ENCODE measurements around the gene SMCR8. TPM values are rescaled to one million over a fixed set of nuclear protein-coding genes. Genes with fewer than 3 reads are reported as not detected.

The SMCR8 gene
- total RNA-seq, result 30.1 TPM
- long read RNA-seq, partial matches to known transcripts, result 1 of 5 reads
- long read RNA-seq, other reads (novel, unspliced or antisense), result 4 of 5 reads

GRCh38 chr17:18314731-18315561 lies at the start of gene SMCR8, which contains the start of gene TOP3A:
TSS of gene SMCR8 (plus strand) at chr17:18315293. CDS start at chr17:18315790, 497 bp downstream.
TSS of gene TOP3A (minus strand) at chr17:18314994. CDS start at chr17:18314778, 216 bp downstream.
- peak; percentile 98 for ATAC-seq
- intact Hi-C loops (cut with DNase I), result no loop called here
- H3K4me1 ChIP-seq, result peaks cover 62% of the 10 kb centered on the region

GRCh38 chr17:18267366-18267765 lies 47.7 kb upstream of the SMCR8 start:
- Histone ChIP-seq H3K4me3 (no peak overlapping the region), H3K9me3 (no peaks in the 10 kb centered on the region), H3K4me1 (peaks cover 6% of the 10 kb centered on the region), H3K27ac (no peak overlapping the region), H3K36me3 (peaks cover 28% of the 10 kb centered on the region), H3K27me3 (ENCODE audit: low read depth) (no peaks in the 10 kb centered on the region)
- no peak for TF ChIP-seq CTCF (IDR thresholded peaks at IDR 0.05)
- ATAC-seq (no peak), DNase-seq (no peak)
- intact Hi-C loops (cut with DNase I), result no loop called here

More at GRCh38 chr17:18314731-18315561, at the start of gene SMCR8, which contains the start of gene TOP3A:
- H3K27me3 ChIP-seq (ENCODE audit: low read depth), result no peaks in the 10 kb centered on the region
- H3K9me3 ChIP-seq, result no peaks in the 10 kb centered on the region
- peak; percentile 99 for DNase-seq
- H3K27ac ChIP-seq, result peak within 1 kb of the TSS; percentile 96
- H3K36me3 ChIP-seq, result peaks cover 54% of the 10 kb centered on the region
- H3K4me3 ChIP-seq, result peak within 1 kb of the TSS; percentile 96
- TF ChIP-seq CTCF (IDR thresholded peaks at IDR 0.05), result no peak

- intact Hi-C loops (cut with DNase I), result no loop called here
- TF ChIP-seq CTCF (IDR thresholded peaks at IDR 0.05), result no peak
Measured at GRCh38 chr17:18267927-18268711, 47.0 kb upstream of the SMCR8 start.

GRCh38 chr17:18270046-18270931 lies 44.8 kb upstream of the SMCR8 start:
- Histone ChIP-seq H3K27ac (no peak overlapping the region), H3K4me1 (no peaks in the 10 kb centered on the region), H3K4me3 (no peak overlapping the region), H3K9me3 (no peaks in the 10 kb centered on the region), H3K27me3 (ENCODE audit: low read depth) (no peaks in the 10 kb centered on the region), H3K36me3 (peaks cover 24% of the 10 kb centered on the region)
- DNase-seq, result no peak
- intact Hi-C loops (cut with DNase I), result no loop called here
- no peak for TF ChIP-seq CTCF (IDR thresholded peaks at IDR 0.05)
- no peak for ATAC-seq

More at GRCh38 chr17:18267927-18268711, 47.0 kb upstream of the SMCR8 start:
- peaks cover under 1% of the 10 kb centered on the region for H3K4me1 ChIP-seq
- no peaks in the 10 kb centered on the region for H3K9me3 ChIP-seq
- peak; percentile 20 to 29 for ATAC-seq
- H3K27me3 ChIP-seq (ENCODE audit: low read depth), result no peaks in the 10 kb centered on the region
- no peak overlapping the region for H3K27ac ChIP-seq
- peaks cover 28% of the 10 kb centered on the region for H3K36me3 ChIP-seq
- H3K4me3 ChIP-seq, result no peak overlapping the region
- DNase-seq, result no peak

GRCh38 chr17:18277076-18277475 lies 38.0 kb upstream of the SMCR8 start:
- ATAC-seq, result no peak
- intact Hi-C loops (cut with DNase I), result no loop called here
- no peak overlapping the region for H3K4me3 ChIP-seq

More at GRCh38 chr17:18277076-18277475, 38.0 kb upstream of the SMCR8 start:
- H3K27ac ChIP-seq, result no peak overlapping the region
- H3K9me3 ChIP-seq, result no peaks in the 10 kb centered on the region
- H3K36me3 ChIP-seq, result peaks cover 82% of the 10 kb centered on the region
- no peak for TF ChIP-seq CTCF (IDR thresholded peaks at IDR 0.05)
- no peaks in the 10 kb centered on the region for H3K27me3 ChIP-seq (ENCODE audit: low read depth)
- H3K4me1 ChIP-seq, result no peaks in the 10 kb centered on the region
- DNase-seq, result no peak

Measured in lower lobe of right lung (tissue), 2 donors.